NK-92 (cell line): ENCODE data around the gene RNASE9.
"Not testable (repeated sequence)": the region's sequence is repeated elsewhere in the genome, so short reads cannot be mapped to it uniquely, and the experiment has no call there.

Experiments
- DNase-seq: peaks from one replicate; lab custom pipeline; 2025; ENCODE audit not compliant: unreplicated experiment; lab: John Stamatoyannopoulos, UW

Gene RNASE9

DNA sequence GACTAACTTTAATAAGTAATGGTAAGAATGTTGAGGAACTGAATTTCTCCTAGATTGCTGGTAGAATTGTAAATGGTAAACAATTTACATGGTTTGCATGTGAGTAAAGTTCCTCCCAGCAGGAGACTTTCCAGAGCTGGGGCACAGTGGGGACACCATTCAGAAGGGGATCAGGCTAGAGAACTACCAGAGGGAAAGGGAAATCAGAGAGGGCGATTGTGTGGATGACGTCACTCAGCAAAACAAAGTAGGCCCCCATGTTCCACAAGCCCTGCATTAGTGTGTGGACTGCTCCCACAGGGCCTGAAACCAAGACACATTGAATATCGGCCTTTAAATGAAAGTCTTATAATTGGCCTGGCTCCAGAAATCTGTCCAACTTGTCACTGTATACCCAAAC, 17.5 kb upstream of the RNASE9 start:
- no peak for DNase-seq

DNA sequence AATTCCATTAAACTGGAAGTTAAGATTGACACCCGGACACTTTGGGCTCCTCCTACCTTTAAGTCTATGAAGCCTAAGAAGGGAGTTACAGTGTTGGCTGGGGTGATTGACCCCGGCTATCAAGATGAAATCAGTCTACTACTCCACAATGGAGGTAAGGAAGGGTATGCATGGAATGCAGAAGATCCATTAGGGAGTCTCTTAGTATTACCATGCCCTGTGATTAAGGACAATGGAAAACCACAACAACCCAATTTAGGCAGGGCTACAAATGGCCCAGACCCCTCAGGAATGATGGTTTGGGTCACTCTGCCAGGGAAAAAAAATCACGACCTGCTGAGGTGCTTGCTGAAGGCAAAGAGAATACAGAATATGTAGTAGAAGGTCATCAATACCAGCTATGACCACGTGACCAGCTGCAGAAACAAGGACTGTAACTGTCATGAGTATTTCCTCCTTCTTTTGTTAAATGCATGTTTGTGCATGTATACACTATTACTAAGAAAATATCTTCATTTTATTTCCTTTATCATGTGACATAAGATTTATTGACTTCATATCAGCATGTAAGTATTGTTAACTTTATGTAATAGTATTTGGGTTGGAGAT, 11.6 kb upstream of the RNASE9 start:
- not testable (repeated sequence) for DNase-seq

GRCh38 chr14:20570720-20571119, 9.9 kb upstream of the RNASE9 start:
- not testable (repeated sequence) for DNase-seq

DNA sequence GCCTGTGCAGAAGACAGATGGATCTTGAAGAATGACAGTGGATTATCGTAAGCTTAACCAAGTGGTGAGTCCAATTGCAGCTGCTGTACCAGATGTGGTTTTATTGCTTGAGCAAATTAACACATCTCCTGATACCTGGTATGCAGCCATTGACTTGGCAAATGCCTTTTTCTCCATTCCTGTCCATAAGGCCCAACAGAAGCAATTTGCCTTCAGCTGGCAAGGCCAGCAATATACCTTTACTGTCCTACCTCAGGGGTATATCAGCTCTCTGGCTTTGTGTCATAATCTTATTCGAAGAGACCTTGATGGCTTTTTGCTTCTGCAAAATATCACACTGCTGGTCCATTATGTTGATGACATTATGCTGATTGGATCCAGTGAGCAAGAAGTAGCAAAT, 9.0 kb upstream of the RNASE9 start:
- DNase-seq: not testable (repeated sequence)

GRCh38 chr14:20569066-20569465, 8.2 kb upstream of the RNASE9 start:
- DNase-seq: no peak

GRCh38 chr14:20568393-20568792, 7.5 kb upstream of the RNASE9 start:
- DNase-seq: no peak

DNA sequence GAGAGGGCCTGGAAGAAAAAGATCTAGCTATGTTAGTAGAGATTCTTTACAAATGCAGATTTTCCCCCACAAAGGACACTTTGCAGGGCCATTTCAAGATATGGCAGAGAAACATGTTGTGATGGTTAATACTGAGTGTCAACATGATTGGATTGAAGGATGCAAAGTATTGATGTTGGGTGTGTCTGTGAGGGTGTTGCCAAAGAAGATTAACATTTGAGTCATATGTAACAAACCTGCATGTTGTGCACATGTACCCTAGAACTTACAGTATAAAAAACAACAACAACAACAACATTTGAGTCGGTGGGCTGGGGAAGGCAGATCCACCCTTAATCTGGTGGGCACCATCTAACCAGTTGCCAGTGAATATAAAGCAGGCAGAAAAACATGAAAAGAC, 6.4 kb upstream of the RNASE9 start:
- not testable (repeated sequence) for DNase-seq

- no peak for DNase-seq
Observed at GRCh38 chr14:20564501-20564997, 3.7 kb upstream of the RNASE9 start.

- DNase-seq: no peak
Observed at GRCh38 chr14:20563971-20564370, 3.1 kb upstream of the RNASE9 start.

GRCh38 chr14:20559461-20559904, 1.4 kb downstream of the RNASE9 start:
- no peak for DNase-seq

DNA sequence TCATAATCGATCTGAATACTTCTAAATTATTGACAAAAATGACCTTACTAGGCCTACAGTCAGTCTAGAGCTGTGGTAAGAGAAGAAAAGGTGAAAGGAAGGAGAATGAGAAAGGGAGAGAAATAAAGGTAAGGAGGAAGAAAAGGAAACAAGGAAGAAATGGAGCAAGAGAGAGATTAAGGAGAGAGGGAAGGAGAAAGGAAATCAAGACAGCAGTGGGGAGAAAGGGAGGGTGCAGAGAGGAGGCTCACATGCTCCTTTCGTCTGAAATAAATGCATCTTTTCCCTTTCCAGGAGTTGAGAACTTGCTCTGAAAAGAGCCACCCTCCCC, 3.7 kb downstream of the RNASE9 start:
- no peak for DNase-seq

- no peak for DNase-seq
Observed at GRCh38 chr14:20556500-20557211, 4.2 kb downstream of the RNASE9 start.

- DNase-seq: no peak
Observed at GRCh38 chr14:20555845-20556244, 5.0 kb downstream of the RNASE9 start.

- no peak for DNase-seq
Observed at GRCh38 chr14:20553024-20553423, 7.8 kb downstream of the RNASE9 start.

- no peak for DNase-seq
Observed at GRCh38 chr14:20551606-20552005, 9.2 kb downstream of the RNASE9 start.

- no peak for DNase-seq
Observed at GRCh38 chr14:20550926-20551325, 9.9 kb downstream of the RNASE9 start.

DNA sequence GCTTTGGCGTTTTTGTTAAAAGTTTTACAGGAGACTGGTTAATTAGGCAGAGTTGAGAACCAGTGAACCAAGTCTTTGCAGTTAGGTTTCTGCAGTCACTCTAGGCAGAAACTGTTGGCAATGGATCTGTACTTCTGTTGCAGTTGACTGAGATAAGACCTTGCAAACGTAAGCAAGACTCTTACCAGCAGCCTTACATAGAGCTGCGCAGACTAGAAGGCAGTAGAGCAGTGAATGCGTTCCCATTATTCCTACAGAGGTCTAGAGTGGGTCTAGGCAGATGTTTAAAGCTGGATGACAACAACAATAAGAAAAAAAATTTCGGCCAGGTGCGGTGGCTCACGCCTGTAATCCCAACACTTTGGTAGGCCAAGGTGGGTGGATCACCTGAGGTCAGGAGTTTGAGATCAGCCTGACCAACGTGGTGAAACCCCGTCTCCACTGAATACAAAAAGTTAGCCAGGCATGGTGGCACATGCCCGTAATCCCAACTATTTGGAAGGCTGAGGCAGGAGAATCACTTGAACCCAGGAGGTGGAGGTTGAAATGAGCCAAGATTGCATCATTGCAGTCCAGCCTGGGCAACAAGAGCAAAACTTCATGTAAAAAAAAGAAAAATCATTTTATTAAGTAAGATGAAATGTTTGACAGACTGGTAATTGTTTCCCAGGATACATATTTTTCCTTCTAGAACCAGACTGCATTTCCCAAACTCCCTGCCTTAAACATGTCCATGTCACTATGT, 12.3 kb downstream of the RNASE9 start:
- DNase-seq: no peak

DNA sequence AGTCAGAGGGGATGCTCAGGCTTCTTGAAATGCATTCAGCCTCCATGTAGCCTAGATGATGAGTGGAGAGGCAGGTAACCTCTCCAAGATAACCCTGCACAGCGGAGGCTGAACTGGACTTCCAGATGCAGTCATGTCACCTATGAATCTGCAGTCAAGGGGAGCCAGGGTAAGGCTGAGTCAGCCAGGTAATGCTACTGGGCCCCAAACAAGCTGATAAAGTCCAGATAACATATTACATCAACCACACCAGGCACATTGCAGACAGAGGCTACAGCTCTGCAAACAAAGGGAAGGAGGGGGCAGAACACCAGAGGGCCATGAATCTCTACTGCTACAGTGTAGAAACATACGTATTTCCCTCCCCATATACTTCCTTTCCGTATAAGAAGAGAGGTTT, 14.0 kb downstream of the RNASE9 start:
- no peak for DNase-seq

DNA sequence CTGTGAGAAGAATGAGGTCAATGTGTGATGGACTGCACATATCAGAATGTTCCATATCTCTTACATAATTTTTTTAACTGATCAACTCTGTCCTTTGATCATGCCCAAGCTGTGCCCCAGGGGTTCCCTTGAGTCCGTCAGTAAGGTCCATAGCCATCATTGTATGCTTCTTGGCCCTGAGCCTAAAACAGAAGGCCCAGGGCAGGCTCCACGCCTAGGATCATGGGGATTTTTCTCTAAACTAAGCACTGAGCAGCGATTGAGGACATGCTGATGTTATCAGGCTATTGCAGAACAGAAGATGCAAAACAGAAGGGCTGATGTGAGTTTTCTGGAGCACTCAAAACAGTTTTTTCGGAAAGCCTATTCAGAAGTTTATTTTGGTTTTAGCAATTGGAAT, 20.9 kb downstream of the RNASE9 start:
- no peak for DNase-seq

GRCh38 chr14:20530771-20531571, 29.9 kb downstream of the RNASE9 start:
- no peak for DNase-seq

DNA sequence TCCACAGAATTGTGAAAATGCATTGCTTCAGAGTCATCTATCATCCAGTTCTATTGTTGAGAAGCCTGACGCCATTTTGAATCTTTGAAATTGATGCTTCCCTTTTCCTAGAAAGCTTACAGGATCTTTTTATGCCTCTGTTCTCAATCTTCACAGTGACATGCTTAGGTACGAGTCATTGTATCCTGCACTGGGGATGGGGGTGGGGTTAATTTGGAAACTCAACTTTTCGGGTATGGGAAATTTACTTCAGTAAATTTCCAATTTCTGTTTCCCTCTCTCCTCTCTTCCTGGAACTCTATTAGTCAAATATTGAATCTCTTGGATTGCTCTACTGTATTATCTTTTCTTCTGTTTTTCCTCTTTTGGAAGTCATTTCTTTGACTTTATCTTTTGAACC, 31.0 kb downstream of the RNASE9 start:
- no peak for DNase-seq
